ENCODE measurements around the gene KLHL3. TPM values are rescaled to one million over a fixed set of nuclear protein-coding genes. Genes with fewer than 3 reads are reported as not detected.

Gene KLHL3
- total RNA-seq, 4 donors from 2014 or later = 1.7 to 3.8 (median 3.1) TPM

DNA sequence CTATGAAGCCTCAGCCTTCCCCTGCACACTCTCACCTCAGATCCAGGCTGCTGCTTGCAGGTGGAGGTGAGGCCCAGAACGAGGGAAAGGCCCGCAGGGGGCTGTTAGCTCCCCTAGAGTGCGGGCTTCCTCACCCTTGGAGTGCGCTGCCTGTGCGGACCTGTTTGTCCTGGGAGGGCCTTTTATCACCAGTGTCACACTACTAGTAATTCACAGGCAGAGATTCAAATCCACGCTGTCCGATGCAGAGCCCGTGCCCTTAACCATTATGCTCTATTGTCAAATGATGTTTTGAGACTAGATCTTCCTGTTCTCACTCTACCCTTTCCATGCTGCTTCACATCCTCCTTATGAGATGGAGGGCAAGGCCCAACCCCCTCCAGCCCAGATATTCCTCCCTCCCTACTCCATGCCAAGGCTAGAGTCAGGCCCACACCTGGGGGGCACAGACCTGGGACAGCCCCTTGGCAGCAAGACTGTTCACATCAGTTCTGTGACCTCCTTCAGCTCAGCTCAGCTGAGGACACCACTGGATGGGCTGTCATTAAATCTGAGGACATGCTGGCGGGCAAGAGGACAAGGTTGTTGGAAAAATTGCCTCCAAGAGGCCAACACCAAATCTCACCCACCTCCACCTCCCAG lies 124.0 kb downstream of the KLHL3 start:
- H3K4me1 ChIP-seq = no peaks in the 10 kb centered on the region
- no peak overlapping the region for H3K27ac ChIP-seq
- DNase-seq = no peak
- H3K4me3 ChIP-seq = no peak overlapping the region
- intact Hi-C loops (cut with DNase I) = no loop called here
- no peaks in the 10 kb centered on the region for H3K9me3 ChIP-seq
- peaks cover 0 to 10% (median 0%) of the 10 kb centered on the region in 4 donors for H3K27me3 ChIP-seq
- WGBS, 2 donors = 68 to 86% methylated on average over 8 to 9 of the region's 9 CpGs
- no peaks in the 10 kb centered on the region for H3K36me3 ChIP-seq
- no peak for TF ChIP-seq CTCF (IDR thresholded peaks at IDR 0.05)
- TF ChIP-seq POLR2A (IDR thresholded peaks at IDR 0.05) = no peak

DNA sequence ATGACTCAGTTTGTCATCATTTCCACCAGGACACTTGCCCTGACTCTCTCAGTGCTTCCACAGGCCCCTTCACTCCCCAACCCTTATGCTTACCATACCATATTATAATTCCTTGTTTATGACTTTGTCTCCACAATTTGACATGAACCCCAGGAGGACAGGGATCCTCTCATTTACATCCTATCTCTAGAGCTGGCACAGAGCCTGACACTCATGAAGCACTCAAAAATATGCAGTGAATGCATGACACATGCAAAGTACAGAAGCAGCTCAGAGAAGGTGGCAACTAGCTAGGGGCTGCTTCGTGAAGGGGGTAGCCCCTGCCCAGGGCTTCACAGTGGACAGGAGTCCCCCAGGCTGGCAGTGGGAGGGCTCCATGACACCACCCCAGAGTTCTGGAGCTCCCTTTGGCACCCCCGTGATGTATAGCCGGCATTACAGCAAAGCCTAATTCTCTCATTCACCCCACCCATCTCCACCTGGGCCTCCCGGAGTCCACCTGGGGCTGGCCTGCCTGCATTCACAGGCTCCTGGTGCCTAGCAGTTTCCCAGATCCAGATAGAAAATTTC lies 124.8 kb downstream of the KLHL3 start:
- H3K27me3 ChIP-seq = peaks cover 0 to 11% (median 0%) of the 10 kb centered on the region in 4 donors
- H3K27ac ChIP-seq = no peak overlapping the region
- no peaks in the 10 kb centered on the region for H3K9me3 ChIP-seq
- H3K4me1 ChIP-seq = no peaks in the 10 kb centered on the region
- TF ChIP-seq POLR2A (IDR thresholded peaks at IDR 0.05) (no peak), CTCF (IDR thresholded peaks at IDR 0.05) (no peak)
- H3K36me3 ChIP-seq = no peaks in the 10 kb centered on the region
- DNase-seq = no peak
- intact Hi-C loops (cut with DNase I) = no loop called here
- WGBS, 2 donors = 68 to 76% methylated on average over 3 of the region's 4 CpGs
- H3K4me3 ChIP-seq = no peak overlapping the region

DNA sequence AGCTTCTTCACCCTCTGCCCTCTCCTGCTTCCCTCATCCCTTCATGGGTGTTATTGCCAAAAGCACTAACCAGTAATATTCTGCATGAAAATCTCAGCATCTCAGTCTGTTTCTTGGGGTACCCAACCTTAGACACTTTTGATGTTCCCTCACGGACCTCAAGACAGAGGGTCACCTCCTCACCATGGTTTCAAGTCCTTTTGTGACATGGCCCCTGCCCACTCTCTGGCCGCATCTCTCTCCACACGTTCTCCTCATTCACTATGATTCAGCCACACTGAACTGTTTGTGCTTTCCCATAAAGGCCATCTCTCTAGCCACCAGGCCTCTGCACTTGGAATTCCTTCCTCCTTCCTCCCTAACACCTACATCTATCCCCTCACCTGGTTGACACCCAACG lies 125.3 kb downstream of the KLHL3 start:
- 80 to 85% methylated on average over 4 of the region's 4 CpGs for WGBS, 2 donors
- no peak for DNase-seq
- Histone ChIP-seq H3K27me3 (peaks cover 0 to 16% (median 0%) of the 10 kb centered on the region in 4 donors), H3K36me3 (no peaks in the 10 kb centered on the region), H3K27ac (no peak overlapping the region), H3K4me3 (no peak overlapping the region), H3K9me3 (no peaks in the 10 kb centered on the region), H3K4me1 (no peaks in the 10 kb centered on the region)
- no peak for TF ChIP-seq POLR2A (IDR thresholded peaks at IDR 0.05)
- TF ChIP-seq CTCF (IDR thresholded peaks at IDR 0.05) = no peak
- intact Hi-C loops (cut with DNase I) = no loop called here

GRCh38 chr5:137609127-137609526 lies 126.8 kb downstream of the KLHL3 start:
- TF ChIP-seq POLR2A (IDR thresholded peaks at IDR 0.05) (no peak), CTCF (IDR thresholded peaks at IDR 0.05) (no peak)

GRCh38 chr5:137607771-137608170 lies 128.1 kb downstream of the KLHL3 start:
- H3K27me3 ChIP-seq = peaks cover 0 to 37% (median 0%) of the 10 kb centered on the region in 4 donors
- no peaks in the 10 kb centered on the region for H3K9me3 ChIP-seq
- H3K27ac ChIP-seq = no peak overlapping the region
- H3K4me1 ChIP-seq = no peaks in the 10 kb centered on the region
- no peak for DNase-seq
- TF ChIP-seq POLR2A (IDR thresholded peaks at IDR 0.05) (no peak), CTCF (IDR thresholded peaks at IDR 0.05) (no peak)
- no peak overlapping the region for H3K4me3 ChIP-seq
- H3K36me3 ChIP-seq = no peaks in the 10 kb centered on the region
- WGBS, 2 donors = 61 to 80% methylated on average over 5 of the region's 5 CpGs
- intact Hi-C loops (cut with DNase I) = no loop called here

More at GRCh38 chr5:137609127-137609526, 126.8 kb downstream of the KLHL3 start:
- WGBS, 2 donors = 83% methylated on average over 1 to 2 of the region's 2 CpGs
- H3K9me3 ChIP-seq = no peaks in the 10 kb centered on the region
- no peaks in the 10 kb centered on the region for H3K36me3 ChIP-seq
- peaks cover 0 to 31% (median 0%) of the 10 kb centered on the region in 4 donors for H3K27me3 ChIP-seq
- intact Hi-C loops (cut with DNase I) = no loop called here
- H3K4me1 ChIP-seq = no peaks in the 10 kb centered on the region
- no peak overlapping the region for H3K4me3 ChIP-seq
- DNase-seq = no peak
- no peak overlapping the region for H3K27ac ChIP-seq

Measured in esophagus squamous epithelium (tissue), 5 donors.